ENCODE data around the gene GRM7. TPM values are rescaled to one million over a fixed set of nuclear protein-coding genes. Genes with fewer than 3 reads are reported as not detected.

The GRM7 gene
- total RNA-seq, 1 donor from 2014 or later = 9.9 TPM

DNA sequence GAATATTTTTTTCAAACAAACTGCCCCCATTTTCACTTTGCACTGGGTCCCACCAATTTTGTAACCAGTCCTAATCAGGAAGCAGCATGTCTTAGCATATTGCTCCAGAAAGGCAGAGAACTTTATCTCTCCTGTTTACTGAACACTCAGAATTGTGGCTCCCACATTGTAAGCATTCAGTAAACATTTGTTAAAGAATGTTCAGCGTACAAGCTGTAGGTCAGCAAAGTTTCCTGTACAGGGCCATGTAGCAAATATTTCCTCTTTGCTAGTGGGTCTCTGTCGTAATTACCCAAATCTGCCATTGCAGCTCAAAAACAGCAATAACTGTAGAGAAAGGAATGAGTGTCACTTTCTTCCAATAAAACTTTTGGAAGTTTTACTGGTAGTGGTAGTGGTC is 393.3 kb downstream of the GRM7 start:
- H3K36me3 Mint-ChIP-seq = no peaks in the 10 kb centered on the region
- TF ChIP-seq, protein P1, sequence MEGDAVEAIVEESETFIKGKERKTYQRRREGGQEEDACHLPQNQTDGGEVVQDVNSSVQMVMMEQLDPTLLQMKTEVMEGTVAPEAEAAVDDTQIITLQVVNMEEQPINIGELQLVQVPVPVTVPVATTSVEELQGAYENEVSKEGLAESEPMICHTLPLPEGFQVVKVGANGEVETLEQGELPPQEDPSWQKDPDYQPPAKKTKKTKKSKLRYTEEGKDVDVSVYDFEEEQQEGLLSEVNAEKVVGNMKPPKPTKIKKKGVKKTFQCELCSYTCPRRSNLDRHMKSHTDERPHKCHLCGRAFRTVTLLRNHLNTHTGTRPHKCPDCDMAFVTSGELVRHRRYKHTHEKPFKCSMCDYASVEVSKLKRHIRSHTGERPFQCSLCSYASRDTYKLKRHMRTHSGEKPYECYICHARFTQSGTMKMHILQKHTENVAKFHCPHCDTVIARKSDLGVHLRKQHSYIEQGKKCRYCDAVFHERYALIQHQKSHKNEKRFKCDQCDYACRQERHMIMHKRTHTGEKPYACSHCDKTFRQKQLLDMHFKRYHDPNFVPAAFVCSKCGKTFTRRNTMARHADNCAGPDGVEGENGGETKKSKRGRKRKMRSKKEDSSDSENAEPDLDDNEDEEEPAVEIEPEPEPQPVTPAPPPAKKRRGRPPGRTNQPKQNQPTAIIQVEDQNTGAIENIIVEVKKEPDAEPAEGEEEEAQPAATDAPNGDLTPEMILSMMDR (conservative IDR thresholded peaks at IDR 0.05) = no peak
- H3K4me1 Mint-ChIP-seq (ENCODE audit: unreplicated experiment) = no peaks in the 10 kb centered on the region
- no peak overlapping the region for H3K27ac Mint-ChIP-seq
- no peak for DNase-seq (ENCODE audit: extremely low spot score, unreplicated experiment)
- no peak overlapping the region for H3K4me3 Mint-ChIP-seq
- no peaks in the 10 kb centered on the region for H3K27me3 Mint-ChIP-seq
- peaks cover 7% of the 10 kb centered on the region for H3K9me3 Mint-ChIP-seq

DNA sequence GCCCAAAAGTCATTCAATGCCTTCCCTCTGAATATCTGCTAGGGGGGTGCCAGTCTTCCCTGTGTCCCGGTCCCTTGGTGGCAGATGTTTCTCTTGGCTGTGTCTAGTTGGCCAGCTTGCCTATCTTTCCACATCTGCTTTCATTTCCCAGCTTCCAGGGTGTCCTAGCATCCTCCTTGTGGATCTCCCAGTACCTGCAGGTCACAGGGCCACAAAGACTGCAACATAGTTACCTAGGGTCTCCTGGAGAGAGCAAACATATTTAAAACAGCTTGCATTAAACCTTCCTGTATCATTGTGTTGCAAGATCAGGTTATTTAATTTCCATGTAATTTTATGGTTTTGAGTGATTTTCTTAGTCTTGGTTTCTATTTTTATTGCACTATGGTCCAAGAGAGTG is 400.1 kb downstream of the GRM7 start:
- TF ChIP-seq, protein P1 (conservative IDR thresholded peaks at IDR 0.05) = no peak
- Mint-ChIP-seq H3K9me3 (peaks cover 11% of the 10 kb centered on the region), H3K4me3 (no peak overlapping the region), H3K4me1 (ENCODE audit: unreplicated experiment) (no peaks in the 10 kb centered on the region), H3K27ac (no peak overlapping the region), H3K36me3 (no peaks in the 10 kb centered on the region), H3K27me3 (no peaks in the 10 kb centered on the region)
- no peak for DNase-seq (ENCODE audit: extremely low spot score, unreplicated experiment)

DNA sequence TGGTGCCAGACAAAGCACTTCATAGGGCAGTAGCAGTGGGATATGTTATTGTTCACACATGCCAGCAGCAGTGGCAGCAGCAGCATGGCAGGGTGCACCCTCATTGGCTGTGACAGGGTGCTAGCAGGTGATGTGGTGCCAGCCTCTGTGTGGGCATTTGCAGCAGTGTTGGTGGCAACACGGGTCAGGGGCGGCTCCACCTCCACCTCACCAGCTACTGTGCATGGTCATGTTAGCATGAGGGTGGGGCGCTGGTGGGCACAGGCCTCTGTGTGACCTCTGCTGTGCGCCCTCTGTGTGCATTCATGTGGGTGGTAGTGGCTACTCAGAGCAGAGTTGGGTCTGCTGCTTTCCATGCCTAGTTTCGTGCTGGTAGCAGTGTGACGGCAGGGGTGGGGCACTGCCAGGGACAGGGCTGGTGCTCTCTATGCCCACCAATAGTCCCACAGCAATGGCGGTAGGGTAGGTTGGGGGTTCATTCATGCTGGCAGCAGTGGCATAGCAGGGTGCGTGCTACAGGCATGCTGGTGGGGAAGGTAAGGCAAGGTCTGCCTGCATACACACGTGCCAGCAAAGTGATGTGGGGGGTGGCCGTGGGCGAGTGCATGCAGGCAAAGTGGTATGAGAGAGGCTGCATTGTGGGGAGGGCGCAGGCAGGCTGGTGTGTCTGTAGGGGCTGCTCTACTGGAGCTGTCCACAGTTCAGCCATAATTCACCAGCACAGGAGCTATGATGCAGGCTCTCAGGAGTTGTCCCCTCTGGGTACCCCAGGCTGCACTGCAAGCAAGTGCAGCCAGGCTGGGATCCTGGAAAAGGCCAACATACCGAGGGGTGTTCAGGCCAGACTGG is 402.7 kb downstream of the GRM7 start:
- H3K4me1 Mint-ChIP-seq (ENCODE audit: unreplicated experiment) = no peaks in the 10 kb centered on the region
- TF ChIP-seq, protein P1 (conservative IDR thresholded peaks at IDR 0.05) = no peak
- no peak for DNase-seq (ENCODE audit: extremely low spot score, unreplicated experiment)
- H3K27ac Mint-ChIP-seq = no peak overlapping the region
- H3K4me3 Mint-ChIP-seq = no peak overlapping the region
- H3K27me3 Mint-ChIP-seq = no peaks in the 10 kb centered on the region
- peaks cover 5% of the 10 kb centered on the region for H3K36me3 Mint-ChIP-seq
- H3K9me3 Mint-ChIP-seq = peaks cover 5% of the 10 kb centered on the region

DNA sequence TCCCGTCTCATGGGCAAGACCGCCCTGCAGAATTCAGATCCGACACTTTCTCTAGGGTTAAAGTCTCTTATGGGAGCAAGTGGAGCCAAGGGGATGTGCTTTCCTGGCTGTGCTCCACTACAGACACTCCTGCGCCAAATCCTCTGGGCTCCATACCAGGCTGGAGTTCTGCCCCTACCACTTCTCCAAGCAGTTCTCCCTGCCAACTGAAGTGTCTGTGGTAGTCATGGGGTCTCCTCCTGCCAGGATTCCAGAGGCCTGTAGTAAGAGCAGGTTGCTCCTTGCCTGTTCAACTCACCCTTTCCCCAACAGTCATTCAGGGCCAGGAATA is 403.2 kb downstream of the GRM7 start:
- TF ChIP-seq, protein P1 (conservative IDR thresholded peaks at IDR 0.05) = no peak

DNA sequence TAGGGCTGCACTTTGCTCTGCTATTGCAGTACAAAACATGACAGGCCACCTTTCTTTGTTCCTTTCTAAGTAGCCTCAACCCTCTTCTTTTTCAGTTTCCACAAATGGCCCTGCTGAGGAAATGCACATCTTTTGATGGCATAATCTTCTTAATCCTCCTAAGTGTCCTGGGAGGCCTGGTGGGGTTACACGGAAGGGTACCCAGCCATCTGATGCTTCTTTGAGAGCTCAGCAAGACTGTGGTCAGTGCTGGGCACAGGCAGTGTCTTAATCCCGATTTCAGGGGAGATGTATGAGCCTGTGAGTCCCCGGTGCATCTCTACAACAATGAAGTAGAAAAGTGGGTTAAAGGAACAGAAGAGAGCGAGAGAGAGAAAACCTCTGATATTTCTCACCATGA is 404.8 kb downstream of the GRM7 start:
- peaks cover 5% of the 10 kb centered on the region for H3K36me3 Mint-ChIP-seq
- peaks cover 8% of the 10 kb centered on the region for H3K4me1 Mint-ChIP-seq (ENCODE audit: unreplicated experiment)
- DNase-seq (ENCODE audit: extremely low spot score, unreplicated experiment) = no peak
- H3K27ac Mint-ChIP-seq = no peak overlapping the region
- TF ChIP-seq, protein P1 (conservative IDR thresholded peaks at IDR 0.05) = no peak
- no peaks in the 10 kb centered on the region for H3K27me3 Mint-ChIP-seq
- peaks cover 5% of the 10 kb centered on the region for H3K9me3 Mint-ChIP-seq
- H3K4me3 Mint-ChIP-seq = no peak overlapping the region

More for the DNA sequence above, 403.2 kb downstream of the GRM7 start:
- no peaks in the 10 kb centered on the region for H3K27me3 Mint-ChIP-seq
- no peak overlapping the region for H3K4me3 Mint-ChIP-seq
- no peaks in the 10 kb centered on the region for H3K4me1 Mint-ChIP-seq (ENCODE audit: unreplicated experiment)
- no peak overlapping the region for H3K27ac Mint-ChIP-seq
- DNase-seq (ENCODE audit: extremely low spot score, unreplicated experiment) = no peak
- peaks cover 5% of the 10 kb centered on the region for H3K36me3 Mint-ChIP-seq
- H3K9me3 Mint-ChIP-seq = peaks cover 5% of the 10 kb centered on the region
